NT2/D1 (cell line): ENCODE measurements around the gene RMDN2.

Experiments used
- DNase-seq: peaks from one replicate; pipeline ENCODE4 v3.0.0-alpha.2; 2011; ENCODE audit warnings: low read depth, low spot score
- H3K27me3 ChIP-seq: 2 replicates; pipeline ENCODE4 v1.6.0; 2011; ENCODE audit warnings: mild to moderate bottlenecking; ENCODE audit not compliant: insufficient read length, insufficient read depth
- H3K36me3 ChIP-seq: 2 replicates; pipeline ENCODE4 v1.6.1; 2011; ENCODE audit warnings: mild to moderate bottlenecking, low read length, mixed read lengths; ENCODE audit not compliant: insufficient read depth, insufficient read length
- H3K4me1 ChIP-seq: 2 replicates; pipeline ENCODE4 v1.5.1; 2011; ENCODE audit not compliant: insufficient read depth, insufficient read length
- H3K4me3 ChIP-seq: 2 replicates; pipeline ENCODE4 v1.5.1; 2011; ENCODE audit warnings: low read depth; ENCODE audit not compliant: insufficient read length
- H3K9ac ChIP-seq: 2 replicates; pipeline ENCODE4 v1.6.0; 2011; ENCODE audit warnings: low read depth; ENCODE audit not compliant: insufficient read length
- H3K9me3 ChIP-seq: 2 replicates; pipeline ENCODE4 v1.5.1; 2011; ENCODE audit warnings: mild to moderate bottlenecking, low read length; ENCODE audit not compliant: insufficient read depth
- SUZ12 ChIP-seq: IDR thresholded peaks from 2 replicates; pipeline ENCODE4 v1.6.1; 2011; ENCODE audit not compliant: insufficient read length, insufficient read depth; ENCODE audit errors: extremely low read depth
- YY1 ChIP-seq: IDR thresholded peaks from 2 replicates; pipeline ENCODE4 v1.6.1; 2011; ENCODE audit not compliant: insufficient read length, insufficient read depth
- ZNF274 ChIP-seq: IDR thresholded peaks from 2 replicates; pipeline ENCODE4 v1.6.1; 2011; ENCODE audit warnings: mild to moderate bottlenecking, low read depth, low read length

Gene RMDN2, protein sequence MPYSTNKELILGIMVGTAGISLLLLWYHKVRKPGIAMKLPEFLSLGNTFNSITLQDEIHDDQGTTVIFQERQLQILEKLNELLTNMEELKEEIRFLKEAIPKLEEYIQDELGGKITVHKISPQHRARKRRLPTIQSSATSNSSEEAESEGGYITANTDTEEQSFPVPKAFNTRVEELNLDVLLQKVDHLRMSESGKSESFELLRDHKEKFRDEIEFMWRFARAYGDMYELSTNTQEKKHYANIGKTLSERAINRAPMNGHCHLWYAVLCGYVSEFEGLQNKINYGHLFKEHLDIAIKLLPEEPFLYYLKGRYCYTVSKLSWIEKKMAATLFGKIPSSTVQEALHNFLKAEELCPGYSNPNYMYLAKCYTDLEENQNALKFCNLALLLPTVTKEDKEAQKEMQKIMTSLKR

DNA sequence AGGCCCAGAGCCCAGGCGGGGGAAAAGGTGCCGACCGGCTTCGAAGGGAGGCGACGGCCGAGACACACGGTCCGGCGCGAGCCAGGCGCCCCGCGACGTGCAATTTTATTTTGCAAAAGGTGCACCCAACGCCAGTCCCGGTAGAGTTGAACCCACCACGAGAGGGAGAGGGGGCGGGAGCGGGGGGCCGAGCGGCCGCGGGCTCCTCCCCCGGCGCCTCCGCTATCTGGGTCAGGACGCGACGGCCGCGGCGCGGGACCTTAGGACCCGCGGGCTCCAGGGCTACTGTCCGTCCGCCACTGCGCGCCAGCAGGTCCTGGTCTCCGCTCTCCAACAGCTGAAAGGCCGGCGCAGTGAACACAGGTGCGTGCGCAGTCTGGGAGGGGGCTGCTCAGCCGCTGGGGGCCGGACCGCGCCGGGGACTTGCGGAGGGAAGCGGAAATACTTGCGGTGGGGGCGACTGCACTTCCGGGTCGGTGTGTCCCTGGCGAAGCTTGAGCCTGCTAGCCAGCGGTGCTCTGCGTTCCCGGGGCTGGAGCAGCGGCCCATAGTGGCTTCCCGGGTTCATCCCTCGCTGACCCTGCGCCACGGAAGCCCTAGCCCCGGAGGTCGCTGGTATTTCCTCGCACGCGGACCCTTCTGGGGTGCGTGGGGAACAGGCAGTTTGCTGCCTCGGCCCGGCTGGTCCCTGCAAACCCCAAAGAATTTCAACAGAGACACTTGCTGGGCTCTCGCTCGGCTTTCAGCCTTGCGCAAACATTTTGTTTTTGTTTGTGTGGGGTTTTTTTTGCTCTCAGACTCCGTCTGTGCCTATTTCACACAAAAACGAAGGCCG is at the start of gene RMDN2:
TSS of gene RMDN2 (plus strand) at position 225 of the 835 bp plus-strand sequence. CDS start 3,991 bp downstream, outside the sequence.
- TF ChIP-seq YY1, result no peak
- no peak for TF ChIP-seq ZNF274
- no peak for TF ChIP-seq SUZ12
- Histone ChIP-seq H3K9me3 (no peaks in the 10 kb centered on the region), H3K4me1 (no peaks in the 10 kb centered on the region), H3K27me3 (no peaks in the 10 kb centered on the region), H3K4me3 (peak within 1 kb of the TSS; percentile 71), H3K36me3 (no peaks in the 10 kb centered on the region), H3K9ac (peak within 1 kb of the TSS; percentile 91)
- DNase-seq, result peak; percentile 92

DNA sequence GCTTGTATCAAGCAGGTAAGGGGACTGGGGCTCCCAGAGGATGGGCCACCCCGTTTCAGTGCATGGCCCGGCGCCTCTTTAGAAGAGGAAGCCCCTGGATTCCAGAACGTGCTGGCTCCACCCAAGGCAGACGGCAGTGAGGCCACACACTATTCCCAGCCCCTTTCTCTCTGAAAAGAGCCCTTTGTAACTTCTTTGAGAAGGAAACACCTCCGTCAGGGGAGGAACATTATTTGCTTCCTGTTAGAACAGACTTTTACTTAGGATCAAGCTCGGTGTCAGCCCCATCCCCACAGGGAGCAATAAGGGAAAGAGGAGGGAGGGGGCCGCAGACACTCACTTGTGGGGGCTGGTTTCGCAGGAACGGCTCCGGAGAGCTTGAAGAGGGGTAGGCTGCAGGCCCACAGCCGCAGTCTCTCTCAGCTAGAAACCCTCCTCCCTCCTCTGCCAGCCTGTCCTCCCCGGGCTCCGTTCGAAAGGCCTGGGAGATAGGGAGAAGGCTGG is 49.6 kb upstream of the RMDN2 start:
- Histone ChIP-seq H3K36me3 (no peaks in the 10 kb centered on the region), H3K4me1 (peaks cover 4% of the 10 kb centered on the region), H3K9me3 (no peaks in the 10 kb centered on the region), H3K4me3 (no peak overlapping the region), H3K27me3 (no peaks in the 10 kb centered on the region), H3K9ac (no peak overlapping the region)
- no peak for TF ChIP-seq ZNF274
- no peak for TF ChIP-seq SUZ12
- TF ChIP-seq YY1, result no peak
- no peak for DNase-seq

DNA sequence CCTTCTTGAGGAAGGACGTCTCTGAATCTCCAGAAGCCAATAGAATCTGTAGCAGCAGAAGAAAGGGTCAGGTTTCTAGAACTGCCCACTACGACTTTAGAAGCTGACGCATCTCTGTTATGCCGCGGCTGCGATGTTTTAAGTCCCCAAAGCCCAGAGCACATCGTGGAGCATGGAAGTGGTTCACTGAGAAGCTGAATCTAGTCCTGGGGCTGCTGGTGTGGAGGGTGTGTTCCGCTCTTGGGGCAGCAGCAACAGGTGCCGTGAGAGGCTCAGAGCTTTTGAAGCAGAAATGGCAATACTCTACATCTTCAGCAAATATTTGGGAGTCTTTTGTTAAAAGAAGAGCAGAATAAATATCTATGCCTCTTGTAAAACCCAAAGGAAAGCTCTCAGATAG is 48.9 kb upstream of the RMDN2 start:
- no peaks in the 10 kb centered on the region for H3K9me3 ChIP-seq
- no peak for DNase-seq
- H3K27me3 ChIP-seq, result no peaks in the 10 kb centered on the region
- H3K4me3 ChIP-seq, result no peak overlapping the region
- no peaks in the 10 kb centered on the region for H3K36me3 ChIP-seq
- H3K4me1 ChIP-seq, result peaks cover 4% of the 10 kb centered on the region
- TF ChIP-seq YY1 (no peak), SUZ12 (no peak), ZNF274 (no peak)
- H3K9ac ChIP-seq, result no peak overlapping the region

DNA sequence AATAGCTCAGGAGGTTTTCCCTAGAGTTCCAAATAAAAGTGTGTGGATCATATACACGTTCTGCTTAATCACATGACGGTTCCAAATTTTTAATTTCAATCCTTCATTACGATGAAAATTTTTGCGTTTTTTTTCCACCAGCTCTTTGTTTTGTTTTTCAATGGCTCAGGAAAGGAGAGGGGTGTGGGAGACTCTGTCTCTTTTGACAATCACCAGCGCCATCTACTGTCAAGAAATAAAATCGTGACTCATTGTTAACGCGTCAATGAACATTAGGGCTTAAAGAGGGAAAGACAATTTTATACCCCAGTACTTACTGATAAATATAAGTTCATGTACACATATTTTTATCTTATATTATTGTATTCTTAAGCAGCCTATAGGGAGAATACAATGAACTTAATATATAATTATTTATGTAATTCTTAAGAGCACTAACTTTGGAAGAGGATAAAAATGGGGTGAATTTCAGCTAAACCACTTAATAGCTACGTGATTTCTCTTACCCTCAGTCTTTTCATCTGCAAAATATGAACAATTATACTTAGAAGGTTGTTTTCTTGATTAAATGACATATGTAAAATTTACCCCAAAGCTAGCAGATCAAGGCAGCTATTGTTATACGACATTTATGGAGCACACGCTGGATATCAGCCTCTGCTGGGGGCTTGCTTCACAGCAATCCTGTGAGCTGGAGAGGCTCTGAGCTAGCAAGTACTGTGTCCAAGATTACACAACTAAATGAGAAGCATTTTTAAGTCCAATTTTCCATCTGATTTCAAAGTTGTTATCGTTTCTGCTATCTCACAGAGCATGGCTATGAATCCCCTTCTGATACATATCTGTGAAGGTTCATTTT is 47.4 kb upstream of the RMDN2 start:
- peaks cover 4% of the 10 kb centered on the region for H3K4me1 ChIP-seq
- H3K9me3 ChIP-seq, result no peaks in the 10 kb centered on the region
- H3K36me3 ChIP-seq, result no peaks in the 10 kb centered on the region
- TF ChIP-seq SUZ12, result no peak
- no peak for TF ChIP-seq ZNF274
- TF ChIP-seq YY1, result no peak
- no peaks in the 10 kb centered on the region for H3K27me3 ChIP-seq
- no peak overlapping the region for H3K4me3 ChIP-seq
- no peak overlapping the region for H3K9ac ChIP-seq
- DNase-seq, result no peak

DNA sequence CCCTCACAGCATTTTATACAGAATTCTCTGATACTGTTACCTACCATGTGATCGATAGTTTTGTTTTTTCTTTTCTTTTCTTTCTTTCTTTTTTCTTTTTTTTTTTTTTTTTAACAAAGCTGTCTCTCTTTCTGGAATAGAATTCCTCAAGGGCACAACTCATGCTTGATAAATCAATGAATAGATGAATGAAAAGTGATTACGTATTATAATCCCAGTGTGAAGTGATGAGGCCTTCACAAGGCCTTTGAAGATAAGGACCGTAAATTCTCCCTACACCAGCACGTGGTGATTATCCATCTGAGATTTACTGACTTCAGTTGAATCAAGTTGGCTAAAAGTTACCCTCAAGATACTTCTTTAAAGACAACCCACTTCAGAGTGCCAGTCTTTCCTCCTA is 46.6 kb upstream of the RMDN2 start:
- H3K4me1 ChIP-seq, result peaks cover 4% of the 10 kb centered on the region
- H3K9ac ChIP-seq, result no peak overlapping the region
- H3K9me3 ChIP-seq, result no peaks in the 10 kb centered on the region
- H3K36me3 ChIP-seq, result no peaks in the 10 kb centered on the region
- no peak overlapping the region for H3K4me3 ChIP-seq
- TF ChIP-seq YY1 (no peak), ZNF274 (no peak), SUZ12 (no peak)
- DNase-seq, result no peak
- H3K27me3 ChIP-seq, result no peaks in the 10 kb centered on the region

DNA sequence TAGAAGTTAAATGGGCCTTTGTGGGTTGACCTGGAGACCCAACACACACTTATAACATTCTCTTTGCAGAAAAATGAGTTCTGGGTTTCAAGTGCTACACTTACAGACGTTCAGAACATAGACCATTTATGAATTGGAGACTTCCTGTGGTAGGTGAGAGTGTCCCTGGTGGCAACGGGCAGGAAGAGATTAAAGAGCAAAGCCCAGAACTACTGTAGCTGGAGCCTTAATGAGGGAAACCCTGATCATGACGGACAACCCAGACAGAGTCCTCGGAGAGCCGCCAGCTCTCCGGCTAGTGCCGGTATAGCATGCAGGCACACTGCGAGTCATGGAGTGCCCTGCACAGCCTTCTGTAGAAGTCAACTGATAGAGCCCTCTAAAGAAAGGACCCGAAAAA is 44.5 kb upstream of the RMDN2 start:
- H3K36me3 ChIP-seq, result no peaks in the 10 kb centered on the region
- H3K4me1 ChIP-seq, result peaks cover 2% of the 10 kb centered on the region
- H3K4me3 ChIP-seq, result no peak overlapping the region
- no peak overlapping the region for H3K9ac ChIP-seq
- DNase-seq, result no peak
- H3K27me3 ChIP-seq, result no peaks in the 10 kb centered on the region
- no peak for TF ChIP-seq SUZ12
- no peak for TF ChIP-seq YY1
- TF ChIP-seq ZNF274, result no peak
- H3K9me3 ChIP-seq, result no peaks in the 10 kb centered on the region

DNA sequence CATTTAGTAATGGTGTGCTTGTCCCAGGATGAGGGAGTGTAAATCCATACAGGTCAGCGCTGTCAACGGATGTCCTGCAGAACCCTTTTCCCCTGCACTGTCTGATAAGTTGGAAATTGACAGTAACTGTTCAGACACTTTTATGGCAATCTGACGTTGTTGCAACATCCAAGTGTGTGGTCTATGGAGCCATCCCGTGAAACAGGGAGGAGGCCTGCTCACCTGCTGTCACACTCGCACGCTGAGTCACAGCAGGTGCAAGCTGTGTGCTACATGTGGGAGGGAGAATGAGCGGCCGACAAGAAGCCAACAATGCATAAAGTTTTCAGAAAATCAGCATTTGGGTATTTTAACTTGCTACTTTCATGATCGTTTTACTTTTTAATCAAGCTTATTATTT is 43.7 kb upstream of the RMDN2 start:
- H3K4me1 ChIP-seq, result peaks cover 1% of the 10 kb centered on the region
- TF ChIP-seq SUZ12, result no peak
- TF ChIP-seq YY1, result no peak
- no peak for TF ChIP-seq ZNF274
- DNase-seq, result no peak
- H3K4me3 ChIP-seq, result no peak overlapping the region
- H3K27me3 ChIP-seq, result no peaks in the 10 kb centered on the region
- no peak overlapping the region for H3K9ac ChIP-seq
- H3K36me3 ChIP-seq, result no peaks in the 10 kb centered on the region
- no peaks in the 10 kb centered on the region for H3K9me3 ChIP-seq
